Neural crest cell (in vitro differentiated cells): ENCODE measurements around the gene EEPD1. TPM values are rescaled to one million over a fixed set of nuclear protein-coding genes. Genes with fewer than 3 reads are reported as not detected.
"Not testable (repeated sequence)": the region's sequence is repeated elsewhere in the genome, so short reads cannot be mapped to it uniquely, and the experiment has no call there.

Experiments
- DNase-seq: peaks from one replicate; pipeline ENCODE4 v3.0.0; 2021; ENCODE audit warnings: low read depth, mixed read lengths, low spot score
- H3K27ac Mint-ChIP-seq: one replicate; pipeline ENCODE4 v1.8.0; 2021; ENCODE audit warnings: mild to moderate bottlenecking, mixed read lengths; ENCODE audit not compliant: unreplicated experiment
- H3K27me3 Mint-ChIP-seq: 2 replicates; pipeline ENCODE4 v1.8.0; 2021; ENCODE audit warnings: low read depth, mild to moderate bottlenecking, mixed read lengths
- H3K36me3 Mint-ChIP-seq: 2 replicates; pipeline ENCODE4 v1.8.0; 2021; ENCODE audit warnings: low read depth, mild to moderate bottlenecking, mixed read lengths
- H3K4me1 Mint-ChIP-seq: 2 replicates; pipeline ENCODE4 v1.8.0; 2021; ENCODE audit warnings: mixed read lengths
- H3K4me3 Mint-ChIP-seq: one replicate; pipeline ENCODE4 v1.8.0; 2021; ENCODE audit warnings: mild to moderate bottlenecking, mixed read lengths
- H3K9me3 Mint-ChIP-seq: 2 replicates; pipeline ENCODE4 v1.8.0; 2021; ENCODE audit warnings: mixed read lengths
- CTCF ChIP-seq: fragments of 200-600 bp; sonication (generic); conservative IDR thresholded peaks from 2 replicates; pipeline ENCODE4 v1.5.0; 2021; ENCODE audit warnings: antibody characterized with exemption, mild to moderate bottlenecking
- long read RNA-seq: library from polyadenylated mRNA; unstranded; transcript quantifications from one replicate; pipeline ENCODE4 v2.0.0, GENCODE V29; 2020
- total RNA-seq: library from RNA; stranded (reverse); gene quantifications from 2 replicates; pipeline ENCODE4 v1.2.1, GENCODE V29; 2021

Gene EEPD1
- total RNA-seq = 5.4 and 5.5 TPM in 2 replicates
- long read RNA-seq, full-length matches to known transcripts = 2 of 3 reads
- long read RNA-seq, partial matches to known transcripts = 1 of 3 reads
- long read RNA-seq, other reads (novel, unspliced or antisense) = 0 of 3 reads

GRCh38 chr7:36152756-36153570 lies at the start of gene EEPD1:
EEPD1 (plus strand) TSS chr7:36153254; CDS start chr7:36154325, 1,071 bp downstream.
- peak within 1 kb of the TSS; percentile 87 for H3K4me3 Mint-ChIP-seq
- no peaks in the 10 kb centered on the region for H3K36me3 Mint-ChIP-seq
- no peaks in the 10 kb centered on the region for H3K27me3 Mint-ChIP-seq
- H3K4me1 Mint-ChIP-seq = peaks cover 31% of the 10 kb centered on the region
- peak; percentile 99 for DNase-seq
- H3K9me3 Mint-ChIP-seq = no peaks in the 10 kb centered on the region
- TF ChIP-seq CTCF = no peak
- H3K27ac Mint-ChIP-seq = peak within 1 kb of the TSS; percentile 84

DNA sequence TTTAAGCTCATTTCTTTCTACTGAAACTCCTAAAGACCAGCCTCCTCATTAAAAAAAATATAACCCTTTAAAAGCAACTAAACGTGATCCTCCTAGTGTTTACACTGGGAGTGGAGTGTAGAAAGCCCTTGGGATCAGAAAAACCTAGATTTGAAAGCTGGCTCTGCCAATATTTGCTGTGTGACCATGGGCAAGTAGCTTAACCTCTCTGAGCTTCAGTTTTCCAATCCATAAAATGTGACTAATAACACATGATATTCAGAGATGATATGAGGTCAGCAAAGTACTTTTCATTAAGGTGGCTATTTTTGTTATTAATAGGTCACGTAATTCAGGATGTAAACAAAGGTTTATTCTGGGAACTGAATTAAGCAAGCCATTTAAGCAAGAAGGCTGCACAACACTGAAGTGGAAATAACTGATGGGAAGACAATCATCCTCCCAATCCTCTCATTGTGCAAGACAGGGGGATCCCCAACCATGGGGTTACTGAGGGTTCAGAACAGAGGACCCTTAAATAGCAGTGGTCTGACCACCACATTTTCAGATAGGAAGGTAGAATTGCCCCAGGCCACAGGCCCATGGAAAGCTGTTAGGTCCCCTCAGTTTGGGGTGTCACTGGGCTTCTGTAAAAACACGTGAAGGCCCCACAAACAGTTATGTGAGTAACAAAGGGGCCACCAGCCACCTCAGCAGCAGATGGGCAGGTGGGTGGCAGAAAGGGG lies 49.1 kb upstream of the EEPD1 start:
- no peak for DNase-seq
- Mint-ChIP-seq H3K9me3 (no peaks in the 10 kb centered on the region), H3K27ac (no peak overlapping the region), H3K27me3 (no peaks in the 10 kb centered on the region), H3K36me3 (no peaks in the 10 kb centered on the region), H3K4me3 (no peak overlapping the region), H3K4me1 (no peaks in the 10 kb centered on the region)
- TF ChIP-seq CTCF = no peak

GRCh38 chr7:36106972-36107908 lies 45.8 kb upstream of the EEPD1 start:
- not testable (repeated sequence) for H3K36me3 Mint-ChIP-seq, H3K4me1 Mint-ChIP-seq, DNase-seq, H3K27me3 Mint-ChIP-seq, H3K9me3 Mint-ChIP-seq, H3K27ac Mint-ChIP-seq, H3K4me3 Mint-ChIP-seq

- no peak for TF ChIP-seq CTCF
- Mint-ChIP-seq H3K4me1 (no peaks in the 10 kb centered on the region), H3K9me3 (no peaks in the 10 kb centered on the region), H3K36me3 (no peaks in the 10 kb centered on the region), H3K27me3 (peaks cover 2% of the 10 kb centered on the region), H3K27ac (no peak overlapping the region), H3K4me3 (no peak overlapping the region)
- DNase-seq = no peak
Observed at GRCh38 chr7:36107926-36108631, 45.0 kb upstream of the EEPD1 start.

DNA sequence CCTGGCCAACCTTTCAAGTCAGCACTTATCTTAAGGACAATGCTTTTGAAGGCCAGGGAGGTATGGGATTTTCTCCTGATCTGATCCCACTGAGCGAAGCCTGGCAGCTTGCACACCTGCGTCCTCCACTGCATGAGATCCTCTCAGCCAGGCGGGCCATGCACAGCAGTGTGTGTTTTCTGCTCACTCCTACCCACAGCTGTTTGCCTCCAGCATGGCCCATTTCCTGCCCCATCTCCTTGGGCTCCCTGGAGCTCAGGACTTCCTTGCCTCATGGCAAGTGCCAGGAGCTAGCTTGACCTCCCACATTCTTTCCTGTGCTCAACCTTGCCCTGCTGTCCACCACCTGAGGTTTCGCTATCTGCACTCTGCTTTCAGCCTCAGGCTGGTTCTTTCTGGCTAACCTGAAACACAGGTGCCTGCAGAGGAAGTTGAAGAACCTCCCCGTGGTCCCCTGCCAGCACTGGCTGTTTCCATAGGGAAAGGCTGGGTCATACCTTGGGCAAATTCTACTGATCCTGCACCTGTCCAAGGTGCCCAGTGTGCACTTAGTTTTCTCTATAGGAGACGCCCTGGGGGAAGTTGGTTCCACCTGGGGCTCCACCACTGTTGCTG lies 43.9 kb upstream of the EEPD1 start:
- Mint-ChIP-seq H3K9me3 (no peaks in the 10 kb centered on the region), H3K4me1 (no peaks in the 10 kb centered on the region), H3K36me3 (no peaks in the 10 kb centered on the region), H3K4me3 (no peak overlapping the region), H3K27ac (peak overlapping the region; percentile 35), H3K27me3 (peaks cover 2% of the 10 kb centered on the region)
- DNase-seq = no peak
- no peak for TF ChIP-seq CTCF
